Neural cell (in vitro differentiated cells): Measurements from ENCODE around the gene TRAK1.

ENCODE experiments used
- EZH2 ChIP-seq: fragments of 200-600, 300-800 bp; shearing (Covaris generic), sonication (generic); IDR thresholded peaks from 2 replicates; pipeline ENCODE4 v1.6.1; 2014; ENCODE audit warnings: antibody characterized with exemption, low read length, borderline replicate concordance, mild to moderate bottlenecking; ENCODE audit not compliant: insufficient read depth, poor library complexity, severe bottlenecking
- RAD21 ChIP-seq: fragments of 450-650 bp; conservative IDR thresholded peaks from 2 replicates; pipeline ENCODE4 v1.6.1; 2014; ENCODE audit warnings: antibody characterized with exemption, mild to moderate bottlenecking, moderate library complexity
- TAF1 ChIP-seq: IDR thresholded peaks from 2 replicates; pipeline ENCODE4 v1.6.1; 2012; ENCODE audit warnings: low read depth
- TF ChIP-seq, protein P1 (sequence below): fragments of 450-650 bp; IDR thresholded peaks from 2 replicates; pipeline ENCODE4 v1.5.1; 2014; ENCODE audit warnings: antibody characterized with exemption, mild to moderate bottlenecking, moderate library complexity; ENCODE audit not compliant: poor library complexity, severe bottlenecking

- TF ChIP-seq, protein P1, sequence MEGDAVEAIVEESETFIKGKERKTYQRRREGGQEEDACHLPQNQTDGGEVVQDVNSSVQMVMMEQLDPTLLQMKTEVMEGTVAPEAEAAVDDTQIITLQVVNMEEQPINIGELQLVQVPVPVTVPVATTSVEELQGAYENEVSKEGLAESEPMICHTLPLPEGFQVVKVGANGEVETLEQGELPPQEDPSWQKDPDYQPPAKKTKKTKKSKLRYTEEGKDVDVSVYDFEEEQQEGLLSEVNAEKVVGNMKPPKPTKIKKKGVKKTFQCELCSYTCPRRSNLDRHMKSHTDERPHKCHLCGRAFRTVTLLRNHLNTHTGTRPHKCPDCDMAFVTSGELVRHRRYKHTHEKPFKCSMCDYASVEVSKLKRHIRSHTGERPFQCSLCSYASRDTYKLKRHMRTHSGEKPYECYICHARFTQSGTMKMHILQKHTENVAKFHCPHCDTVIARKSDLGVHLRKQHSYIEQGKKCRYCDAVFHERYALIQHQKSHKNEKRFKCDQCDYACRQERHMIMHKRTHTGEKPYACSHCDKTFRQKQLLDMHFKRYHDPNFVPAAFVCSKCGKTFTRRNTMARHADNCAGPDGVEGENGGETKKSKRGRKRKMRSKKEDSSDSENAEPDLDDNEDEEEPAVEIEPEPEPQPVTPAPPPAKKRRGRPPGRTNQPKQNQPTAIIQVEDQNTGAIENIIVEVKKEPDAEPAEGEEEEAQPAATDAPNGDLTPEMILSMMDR = no peak
- TF ChIP-seq TAF1 (no peak), EZH2 (no peak), RAD21 (no peak)
Observed at GRCh38 chr3:42169579-42170120, 78.5 kb downstream of the TRAK1 start.
